Suprapubic skin (tissue), 4 donors: ENCODE data around the gene ADAMTS17. TPM values are rescaled to one million over a fixed set of nuclear protein-coding genes. Genes with fewer than 3 reads are reported as not detected.

Experiments used
- DNase-seq, 2 donors: peaks; one replicate each; pipeline ENCODE4 v3.0.0-alpha.2; 2019; ENCODE audit warnings: low spot score in 2 of 2
- H3K27ac ChIP-seq: fragments of 200-600 bp; sonication (generic); one replicate; pipeline ENCODE4 v1.5.1; 2019
- H3K27me3 ChIP-seq: fragments of 200-600 bp; sonication (generic); one replicate; pipeline ENCODE4 v1.5.1; 2019
- H3K36me3 ChIP-seq: fragments of 200-600 bp; sonication (generic); one replicate; pipeline ENCODE4 v1.5.1; 2019
- H3K4me1 ChIP-seq: fragments of 200-600 bp; sonication (generic); one replicate; pipeline ENCODE4 v1.5.1; 2019
- H3K4me3 ChIP-seq: fragments of 200-600 bp; sonication (generic); one replicate; pipeline ENCODE4 v1.5.1; 2019; ENCODE audit warnings: mild to moderate bottlenecking
- H3K9me3 ChIP-seq: fragments of 200-600 bp; sonication (generic); one replicate; pipeline ENCODE4 v1.5.1; 2019
- CTCF ChIP-seq, 2 donors: fragments of 200-600 bp in 1 of 2; fragments of 450-650 bp in 1 of 2; sonication (generic) in 1 of 2; IDR thresholded peaks; one replicate each; pipeline ENCODE4 v1.5.1; 2016 to 2019; ENCODE audit warnings: antibody characterized with exemption in 2 of 2, mild to moderate bottlenecking in 1 of 2, moderate library complexity in 1 of 2
- EP300 ChIP-seq: sonication (generic); formaldehyde crosslinking; IDR thresholded peaks from one replicate; pipeline ENCODE4 v1.6.1; 2017; ENCODE audit warnings: antibody characterized with exemption
- POLR2A ChIP-seq, 2 donors: fragments of 450-650 bp; IDR thresholded peaks; one replicate each; pipeline ENCODE4 v1.6.1; 2017; ENCODE audit warnings: antibody characterized with exemption in 2 of 2, mild to moderate bottlenecking in 2 of 2, moderate library complexity in 2 of 2
- POLR2AphosphoS5 ChIP-seq, 3 donors: sonication (generic); formaldehyde crosslinking; IDR thresholded peaks; one replicate each; pipeline ENCODE4 v1.6.1; 2017; ENCODE audit warnings: antibody characterized with exemption in 3 of 3
- WGBS: methylation state at CpG from one replicate; pipeline ENCODE4 v1.1.5; 2018; 5-methylcytosine and 5-hydroxymethylcytosine counted together
- total RNA-seq, 4 donors: library from RNA; depleted of rRNA; stranded (reverse); fragments of >200 nt; gene quantifications; one replicate each; pipeline ENCODE4 v1.1.0, GENCODE V29; 2016

Gene ADAMTS17
- total RNA-seq, 4 donors from 2014 or later, result 4.2 to 12.3 (median 6.3) TPM

- no peaks in the 10 kb centered on the region for H3K27me3 ChIP-seq
- H3K4me3 ChIP-seq, result no peak overlapping the region
- no peak for DNase-seq
- no peaks in the 10 kb centered on the region for H3K9me3 ChIP-seq
- H3K4me1 ChIP-seq, result no peaks in the 10 kb centered on the region
- no peak overlapping the region for H3K27ac ChIP-seq
- H3K36me3 ChIP-seq, result no peaks in the 10 kb centered on the region
- TF ChIP-seq POLR2A (IDR thresholded peaks at IDR 0.05) (no peak), POLR2AphosphoS5 (IDR thresholded peaks at IDR 0.05) (no peak), EP300 (no peak), CTCF (IDR thresholded peaks at IDR 0.05) (no peak)
- WGBS, result 94% methylated on average over 5 of the region's 5 CpGs
These were observed 354.7 kb downstream of the ADAMTS17 start for GRCh38 chr15:99987119-99987506.

GRCh38 chr15:99986297-99987118, 355.3 kb downstream of the ADAMTS17 start:
- Histone ChIP-seq H3K36me3 (no peaks in the 10 kb centered on the region), H3K4me3 (no peak overlapping the region), H3K27ac (no peak overlapping the region), H3K4me1 (no peaks in the 10 kb centered on the region), H3K27me3 (no peaks in the 10 kb centered on the region), H3K9me3 (no peaks in the 10 kb centered on the region)
- no peak for DNase-seq
- WGBS, result 72% methylated on average over 8 of the region's 9 CpGs
- TF ChIP-seq POLR2A (IDR thresholded peaks at IDR 0.05) (no peak), POLR2AphosphoS5 (IDR thresholded peaks at IDR 0.05) (no peak), CTCF (IDR thresholded peaks at IDR 0.05) (no peak), EP300 (no peak)

- Histone ChIP-seq H3K9me3 (no peaks in the 10 kb centered on the region), H3K4me3 (no peak overlapping the region), H3K27ac (no peak overlapping the region), H3K36me3 (no peaks in the 10 kb centered on the region), H3K27me3 (no peaks in the 10 kb centered on the region), H3K4me1 (no peaks in the 10 kb centered on the region)
- DNase-seq, result no peak
- TF ChIP-seq CTCF (IDR thresholded peaks at IDR 0.05), result no peak
- TF ChIP-seq POLR2A (IDR thresholded peaks at IDR 0.05), result no peak
- no peak for TF ChIP-seq EP300
- no peak for TF ChIP-seq POLR2AphosphoS5 (IDR thresholded peaks at IDR 0.05)
- 88% methylated on average over 3 of the region's 4 CpGs for WGBS
These were observed 355.9 kb downstream of the ADAMTS17 start for GRCh38 chr15:99985878-99986277.

- Histone ChIP-seq H3K27me3 (no peaks in the 10 kb centered on the region), H3K27ac (no peak overlapping the region), H3K9me3 (no peaks in the 10 kb centered on the region), H3K4me3 (no peak overlapping the region), H3K36me3 (no peaks in the 10 kb centered on the region), H3K4me1 (no peaks in the 10 kb centered on the region)
- 97% methylated on average over 14 of the region's 18 CpGs for WGBS
- no peak for DNase-seq
- TF ChIP-seq POLR2AphosphoS5 (IDR thresholded peaks at IDR 0.05) (no peak), CTCF (IDR thresholded peaks at IDR 0.05) (no peak), EP300 (no peak), POLR2A (IDR thresholded peaks at IDR 0.05) (no peak)
These were observed 357.1 kb downstream of the ADAMTS17 start for GRCh38 chr15:99984491-99985243.

- 74% methylated on average over 12 of the region's 17 CpGs for whole genome bisulfite sequencing
- H3K36me3 ChIP-seq, result no peaks in the 10 kb centered on the region
- TF ChIP-seq POLR2A (IDR thresholded peaks at IDR 0.05) (no peak), EP300 (no peak), POLR2AphosphoS5 (IDR thresholded peaks at IDR 0.05) (no peak), CTCF (IDR thresholded peaks at IDR 0.05) (no peak)
- no peaks in the 10 kb centered on the region for H3K4me1 ChIP-seq
- no peak for DNase-seq
- no peak overlapping the region for H3K27ac ChIP-seq
- no peaks in the 10 kb centered on the region for H3K9me3 ChIP-seq
- H3K4me3 ChIP-seq, result no peak overlapping the region
- H3K27me3 ChIP-seq, result no peaks in the 10 kb centered on the region
These were observed 357.9 kb downstream of the ADAMTS17 start for GRCh38 chr15:99983886-99984286.
